ENCODE data around the gene TMEM132C.

- no peak for TF ChIP-seq CTCF (IDR thresholded peaks at IDR 0.05)
- TF ChIP-seq POLR2A (IDR thresholded peaks at IDR 0.05): no peak
Measured at GRCh38 chr12:128611736-128612135, 344.8 kb downstream of the TMEM132C start.

Measured in esophagus squamous epithelium (tissue), 4 donors.